ENCODE data around the gene COQ4. TPM values are rescaled to one million over a fixed set of nuclear protein-coding genes. Genes with fewer than 3 reads are reported as not detected.

The COQ4 gene
- total RNA-seq, 1 experiment from 2014 or later, result 45.8 TPM

DNA sequence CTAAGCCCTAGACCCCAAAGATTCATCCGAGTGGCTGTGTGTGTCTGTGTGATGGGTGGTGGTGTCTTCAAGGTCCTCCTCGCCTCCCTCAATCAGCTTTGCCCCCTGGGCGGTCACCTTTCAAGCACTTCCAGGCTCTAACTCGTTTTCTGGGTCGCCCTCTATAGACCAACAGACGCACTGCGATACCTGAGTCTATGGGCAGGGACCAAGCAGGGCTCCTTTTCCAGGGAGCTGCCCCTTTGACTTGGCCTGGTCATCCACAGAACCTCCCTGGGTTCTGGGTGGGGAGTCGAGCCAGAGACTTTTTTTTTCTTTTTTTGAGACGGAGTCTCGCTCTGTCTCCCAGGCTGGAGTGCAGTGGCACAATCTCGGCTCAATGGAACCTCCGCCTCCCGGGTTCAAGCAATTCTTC lies 18.8 kb downstream of the COQ4 start (continued):
- TF ChIP-seq, protein P1, sequence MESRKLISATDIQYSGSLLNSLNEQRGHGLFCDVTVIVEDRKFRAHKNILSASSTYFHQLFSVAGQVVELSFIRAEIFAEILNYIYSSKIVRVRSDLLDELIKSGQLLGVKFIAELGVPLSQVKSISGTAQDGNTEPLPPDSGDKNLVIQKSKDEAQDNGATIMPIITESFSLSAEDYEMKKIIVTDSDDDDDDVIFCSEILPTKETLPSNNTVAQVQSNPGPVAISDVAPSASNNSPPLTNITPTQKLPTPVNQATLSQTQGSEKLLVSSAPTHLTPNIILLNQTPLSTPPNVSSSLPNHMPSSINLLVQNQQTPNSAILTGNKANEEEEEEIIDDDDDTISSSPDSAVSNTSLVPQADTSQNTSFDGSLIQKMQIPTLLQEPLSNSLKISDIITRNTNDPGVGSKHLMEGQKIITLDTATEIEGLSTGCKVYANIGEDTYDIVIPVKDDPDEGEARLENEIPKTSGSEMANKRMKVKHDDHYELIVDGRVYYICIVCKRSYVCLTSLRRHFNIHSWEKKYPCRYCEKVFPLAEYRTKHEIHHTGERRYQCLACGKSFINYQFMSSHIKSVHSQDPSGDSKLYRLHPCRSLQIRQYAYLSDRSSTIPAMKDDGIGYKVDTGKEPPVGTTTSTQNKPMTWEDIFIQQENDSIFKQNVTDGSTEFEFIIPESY (IDR thresholded peaks at IDR 0.05; ENCODE audit: extremely low read depth, insufficient replicate concordance, low read length), result no peak
- TF ChIP-seq FOSL1 (IDR thresholded peaks at IDR 0.05; ENCODE audit: low read depth) (no peak), ATF3 (IDR thresholded peaks at IDR 0.05) (no peak), EZH2 (IDR thresholded peaks at IDR 0.05) (no peak), POLR2A (IDR thresholded peaks at IDR 0.05; ENCODE audit: borderline replicate concordance, extremely low read depth, insufficient read depth, insufficient read length) (no peak), SP1 (IDR thresholded peaks at IDR 0.05; ENCODE audit: low read depth) (no peak)
- TF ChIP-seq, protein P2, sequence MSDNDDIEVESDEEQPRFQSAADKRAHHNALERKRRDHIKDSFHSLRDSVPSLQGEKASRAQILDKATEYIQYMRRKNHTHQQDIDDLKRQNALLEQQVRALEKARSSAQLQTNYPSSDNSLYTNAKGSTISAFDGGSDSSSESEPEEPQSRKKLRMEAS (IDR thresholded peaks at IDR 0.05), result no peak

DNA sequence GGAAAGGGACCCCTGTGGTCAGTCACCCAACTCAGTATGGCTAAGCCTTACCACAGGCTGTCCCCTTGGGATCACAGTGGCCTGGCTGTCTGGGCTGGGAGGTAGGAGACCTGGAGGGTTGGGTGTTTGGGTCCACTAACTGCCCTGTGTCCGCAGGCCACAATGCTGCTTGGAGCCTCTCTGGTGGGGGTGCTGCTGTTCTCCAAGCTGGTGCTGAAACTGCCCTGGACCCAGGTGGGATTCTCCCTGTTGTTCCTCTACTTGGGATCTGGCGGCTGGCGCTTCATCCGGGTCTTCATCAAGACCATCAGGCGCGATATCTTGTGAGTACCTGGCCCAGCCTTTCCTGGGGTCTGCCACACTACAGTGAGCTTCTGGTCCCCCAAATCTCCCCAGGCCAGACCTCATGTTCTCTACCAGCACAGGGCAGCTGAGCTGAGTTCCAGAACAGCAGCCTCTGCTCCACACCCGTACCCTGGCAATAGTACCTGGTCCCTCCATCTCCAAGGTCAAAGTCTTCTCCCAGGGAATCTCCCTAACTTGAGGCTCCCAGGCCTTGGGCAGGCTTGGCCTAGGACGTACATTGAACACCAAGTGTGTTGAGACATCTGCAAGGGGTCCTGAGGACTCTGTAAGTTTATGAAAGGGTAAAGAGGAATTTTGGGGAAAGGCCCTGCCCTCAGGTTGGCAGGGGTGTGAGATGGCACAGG lies 20.5 kb downstream of the COQ4 start:
- H3K4me1 ChIP-seq (ENCODE audit: control insufficient read depth in 1 of 2, insufficient read depth in 2 of 2, low read length in 2 of 2), result peaks cover 0 to 20% of the 10 kb centered on the region in 2 experiments; a peak in 2 of 4 replicates
- no peak overlapping the region for H3K27ac ChIP-seq (ENCODE audit: low read depth, low read length)
- no peaks in the 10 kb centered on the region for H3K9me2 ChIP-seq (ENCODE audit: insufficient read depth)
- POLR2A ChIA-PET, result no interaction called here
- no peaks in the 10 kb centered on the region for H4K20me1 ChIP-seq (ENCODE audit: insufficient read depth)
- H3K79me2 ChIP-seq (ENCODE audit: insufficient read depth, low read length), result peaks cover 10% of the 10 kb centered on the region
- DNase-seq (ENCODE audit: low read depth, low spot score), result no peak
- no peak overlapping the region for H3K4me3 ChIP-seq (replicated peaks in 1 of 2; ENCODE audit: low read depth in 1 of 2, low read length in 2 of 2)
- no peaks in the 10 kb centered on the region for H3K9me3 ChIP-seq (ENCODE audit: control insufficient read depth in 1 of 2, insufficient read depth in 1 of 2, low read depth in 1 of 2, low read length in 2 of 2)
- no peak overlapping the region for H3K4me2 ChIP-seq (ENCODE audit: low read length)
- BruUV-seq (replicated peaks), result no TSS peak
- RAD21 ChIA-PET (ENCODE audit: low non-redundant PET in 1 of 2, low total read pairs in 2 of 2, uncharacterized antibody in 2 of 2, unreplicated experiment in 2 of 2), result no interaction called here
- CTCF ChIA-PET, result no interaction called here
- ATAC-seq, result no peak
- peaks cover 8 to 20% of the 10 kb centered on the region in 2 experiments; a peak in 3 of 4 replicates for H3K36me3 ChIP-seq (ENCODE audit: control insufficient read depth in 1 of 2, insufficient read depth in 2 of 2, low read length in 2 of 2)
- no peak overlapping the region for H3K9ac ChIP-seq (ENCODE audit: low read length)
- no peak overlapping the region for H2AFZ ChIP-seq (ENCODE audit: low read depth, low read length, poor library complexity, severe bottlenecking)
- TF ChIP-seq POLR2A (IDR thresholded peaks at IDR 0.05; ENCODE audit: borderline replicate concordance, extremely low read depth, insufficient read depth, insufficient read length) (no peak), CEBPB (IDR thresholded peaks at IDR 0.05; ENCODE audit: low read depth) (no peak), ELF1 (IDR thresholded peaks at IDR 0.05; ENCODE audit: borderline replicate concordance, low read depth) (no peak), SP1 (IDR thresholded peaks at IDR 0.05; ENCODE audit: low read depth) (no peak), SIN3A (IDR thresholded peaks at IDR 0.05; ENCODE audit: low read depth) (no peak), TCF7L2 (IDR thresholded peaks at IDR 0.05; ENCODE audit: borderline replicate concordance, extremely low read depth, insufficient read depth, insufficient read length) (no peak), POLR2AphosphoS5 (IDR thresholded peaks at IDR 0.05; ENCODE audit: low read depth, low read length) (no peak), ZFX (IDR thresholded peaks at IDR 0.05) (no peak), FOSL1 (IDR thresholded peaks at IDR 0.05; ENCODE audit: low read depth) (no peak), EGR1 (IDR thresholded peaks at IDR 0.05; ENCODE audit: low read depth) (no peak)
- TF ChIP-seq, protein P1 (IDR thresholded peaks at IDR 0.05; ENCODE audit: extremely low read depth, insufficient replicate concordance, low read length), result no peak
- TF ChIP-seq, protein P2 (IDR thresholded peaks at IDR 0.05), result no peak
- TF ChIP-seq, protein P3, sequence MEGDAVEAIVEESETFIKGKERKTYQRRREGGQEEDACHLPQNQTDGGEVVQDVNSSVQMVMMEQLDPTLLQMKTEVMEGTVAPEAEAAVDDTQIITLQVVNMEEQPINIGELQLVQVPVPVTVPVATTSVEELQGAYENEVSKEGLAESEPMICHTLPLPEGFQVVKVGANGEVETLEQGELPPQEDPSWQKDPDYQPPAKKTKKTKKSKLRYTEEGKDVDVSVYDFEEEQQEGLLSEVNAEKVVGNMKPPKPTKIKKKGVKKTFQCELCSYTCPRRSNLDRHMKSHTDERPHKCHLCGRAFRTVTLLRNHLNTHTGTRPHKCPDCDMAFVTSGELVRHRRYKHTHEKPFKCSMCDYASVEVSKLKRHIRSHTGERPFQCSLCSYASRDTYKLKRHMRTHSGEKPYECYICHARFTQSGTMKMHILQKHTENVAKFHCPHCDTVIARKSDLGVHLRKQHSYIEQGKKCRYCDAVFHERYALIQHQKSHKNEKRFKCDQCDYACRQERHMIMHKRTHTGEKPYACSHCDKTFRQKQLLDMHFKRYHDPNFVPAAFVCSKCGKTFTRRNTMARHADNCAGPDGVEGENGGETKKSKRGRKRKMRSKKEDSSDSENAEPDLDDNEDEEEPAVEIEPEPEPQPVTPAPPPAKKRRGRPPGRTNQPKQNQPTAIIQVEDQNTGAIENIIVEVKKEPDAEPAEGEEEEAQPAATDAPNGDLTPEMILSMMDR (IDR thresholded peaks at IDR 0.05 in 2 of 3, conservative IDR thresholded peaks at IDR 0.05 in 1 of 3; ENCODE audit: borderline replicate concordance in 1 of 3, insufficient read depth in 1 of 3, low read depth in 2 of 3, low read length in 2 of 3), result no peak
- intact Hi-C loops (cut with micrococcal nuclease), result loop anchor here (10.0 kb wide), 1 partner anchor 148 kb away; the partner anchor contains the start of gene CIZ1
- no peaks in the 10 kb centered on the region for H3K27me3 ChIP-seq (ENCODE audit: insufficient read depth, low read length)

All from HCT116 (cell line).